Progenitor cell of endocrine pancreas (in vitro differentiated cells): ENCODE measurements around the gene NCBP1. TPM values are rescaled to one million over a fixed set of nuclear protein-coding genes. Genes with fewer than 3 reads are reported as not detected.
A peak's percentile ranks its signal among the peaks of the same experiment; 100 is the strongest.

Source experiments
- DNase-seq: peaks from one replicate; pipeline ENCODE4 v3.0.0; 2021; ENCODE audit warnings: low spot score; ENCODE audit not compliant: unreplicated experiment
- H3K27ac Mint-ChIP-seq: 2 replicates; pipeline ENCODE4 v1.8.0; 2021; ENCODE audit warnings: mild to moderate bottlenecking, moderate library complexity, mixed read lengths
- H3K27me3 Mint-ChIP-seq: 2 replicates; pipeline ENCODE4 v1.8.0; 2021; ENCODE audit warnings: mixed read lengths
- H3K36me3 Mint-ChIP-seq: 2 replicates; pipeline ENCODE4 v1.8.0; 2022; ENCODE audit warnings: mixed read lengths; ENCODE audit not compliant: insufficient read depth
- H3K4me1 Mint-ChIP-seq: 2 replicates; pipeline ENCODE4 v1.8.0; 2021; ENCODE audit warnings: low read depth, mixed read lengths
- H3K4me3 Mint-ChIP-seq: 2 replicates; pipeline ENCODE4 v1.8.0; 2021; ENCODE audit warnings: low read depth, mild to moderate bottlenecking, moderate library complexity, mixed read lengths
- H3K9me3 Mint-ChIP-seq: 2 replicates; pipeline ENCODE4 v1.8.0; 2021; ENCODE audit warnings: low read depth, mixed read lengths
- total RNA-seq: library from RNA; stranded (reverse); gene quantifications from 2 replicates; pipeline ENCODE4 v1.2.1, GENCODE V29; 2021
- TF ChIP-seq, protein P1 (sequence below): fragments of 200-600 bp; sonication (generic); IDR thresholded peaks from one replicate; pipeline ENCODE4 v1.5.0; 2021; ENCODE audit warnings: antibody characterized with exemption, mild to moderate bottlenecking; ENCODE audit not compliant: unreplicated experiment

The NCBP1 gene
- total RNA-seq, 1 donor from 2014 or later, result 55.7 TPM

- Mint-ChIP-seq H3K27ac (no peak overlapping the region), H3K36me3 (peaks cover 49% of the 10 kb centered on the region), H3K4me3 (no peak overlapping the region), H3K4me1 (peaks cover 19% of the 10 kb centered on the region), H3K9me3 (peaks cover 24% of the 10 kb centered on the region), H3K27me3 (no peaks in the 10 kb centered on the region)
- TF ChIP-seq, protein P1, sequence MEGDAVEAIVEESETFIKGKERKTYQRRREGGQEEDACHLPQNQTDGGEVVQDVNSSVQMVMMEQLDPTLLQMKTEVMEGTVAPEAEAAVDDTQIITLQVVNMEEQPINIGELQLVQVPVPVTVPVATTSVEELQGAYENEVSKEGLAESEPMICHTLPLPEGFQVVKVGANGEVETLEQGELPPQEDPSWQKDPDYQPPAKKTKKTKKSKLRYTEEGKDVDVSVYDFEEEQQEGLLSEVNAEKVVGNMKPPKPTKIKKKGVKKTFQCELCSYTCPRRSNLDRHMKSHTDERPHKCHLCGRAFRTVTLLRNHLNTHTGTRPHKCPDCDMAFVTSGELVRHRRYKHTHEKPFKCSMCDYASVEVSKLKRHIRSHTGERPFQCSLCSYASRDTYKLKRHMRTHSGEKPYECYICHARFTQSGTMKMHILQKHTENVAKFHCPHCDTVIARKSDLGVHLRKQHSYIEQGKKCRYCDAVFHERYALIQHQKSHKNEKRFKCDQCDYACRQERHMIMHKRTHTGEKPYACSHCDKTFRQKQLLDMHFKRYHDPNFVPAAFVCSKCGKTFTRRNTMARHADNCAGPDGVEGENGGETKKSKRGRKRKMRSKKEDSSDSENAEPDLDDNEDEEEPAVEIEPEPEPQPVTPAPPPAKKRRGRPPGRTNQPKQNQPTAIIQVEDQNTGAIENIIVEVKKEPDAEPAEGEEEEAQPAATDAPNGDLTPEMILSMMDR, result no peak
- DNase-seq, result no peak
Measured at GRCh38 chr9:97623946-97624345, 9.7 kb upstream of the NCBP1 start.

- H3K4me3 Mint-ChIP-seq, result no peak overlapping the region
- DNase-seq, result no peak
- peaks cover 17% of the 10 kb centered on the region for H3K9me3 Mint-ChIP-seq
- peaks cover 25% of the 10 kb centered on the region for H3K4me1 Mint-ChIP-seq
- peaks cover 40% of the 10 kb centered on the region for H3K36me3 Mint-ChIP-seq
- TF ChIP-seq, protein P1, result no peak
- no peak overlapping the region for H3K27ac Mint-ChIP-seq
- H3K27me3 Mint-ChIP-seq, result no peaks in the 10 kb centered on the region
Measured at GRCh38 chr9:97625620-97626019, 8.0 kb upstream of the NCBP1 start.

GRCh38 chr9:97627624-97628023 is 6.0 kb upstream of the NCBP1 start:
- TF ChIP-seq, protein P1, result no peak
- H3K27me3 Mint-ChIP-seq, result no peaks in the 10 kb centered on the region
- DNase-seq, result no peak
- peaks cover 19% of the 10 kb centered on the region for H3K36me3 Mint-ChIP-seq
- H3K27ac Mint-ChIP-seq, result peak overlapping the region; percentile 89
- H3K9me3 Mint-ChIP-seq, result peaks cover 4% of the 10 kb centered on the region
- H3K4me1 Mint-ChIP-seq, result peaks cover 29% of the 10 kb centered on the region
- peak overlapping the region; percentile 4 for H3K4me3 Mint-ChIP-seq

DNA sequence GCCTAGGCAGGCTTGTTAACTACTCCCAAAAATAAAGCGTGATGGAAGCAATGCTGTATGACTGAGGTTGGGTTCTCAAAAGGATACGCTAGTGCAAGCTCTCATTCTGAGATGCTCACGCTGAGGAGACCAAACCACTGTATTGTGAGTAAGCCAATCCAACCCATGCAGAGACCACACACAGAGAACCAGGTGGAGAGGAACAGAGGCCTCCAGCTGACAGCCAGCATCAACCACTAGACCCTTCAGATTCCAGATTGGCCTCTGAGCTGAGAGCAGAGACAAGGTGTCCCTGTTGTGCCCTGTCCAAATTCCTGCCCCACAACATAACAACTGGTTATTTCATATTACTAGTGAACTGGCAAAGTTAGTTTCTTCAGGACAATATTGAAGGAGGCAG is 5.0 kb upstream of the NCBP1 start:
- Mint-ChIP-seq H3K9me3 (no peaks in the 10 kb centered on the region), H3K27ac (peak overlapping the region; percentile 84), H3K4me1 (peaks cover 29% of the 10 kb centered on the region), H3K36me3 (peaks cover 12% of the 10 kb centered on the region), H3K27me3 (no peaks in the 10 kb centered on the region), H3K4me3 (no peak overlapping the region)
- TF ChIP-seq, protein P1, result no peak
- DNase-seq, result no peak

DNA sequence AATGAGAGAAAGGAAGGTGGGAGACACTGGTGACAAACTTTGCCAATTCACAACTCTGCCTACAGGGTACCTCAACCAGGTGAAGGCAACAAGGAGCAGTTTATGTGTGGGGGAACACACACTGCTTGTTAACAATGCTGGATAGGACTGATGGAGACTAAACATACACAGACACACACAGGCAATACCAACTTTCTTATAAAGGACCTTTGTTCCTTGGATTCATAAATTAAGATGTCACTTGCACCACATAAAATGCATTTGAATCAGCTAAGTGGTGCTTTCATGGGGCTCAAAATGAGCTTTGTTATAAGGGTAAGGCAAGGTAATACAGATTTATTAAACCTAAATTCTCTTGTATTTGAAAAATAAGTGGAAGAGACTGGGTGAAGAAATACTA is 4.5 kb upstream of the NCBP1 start:
- H3K4me1 Mint-ChIP-seq, result peaks cover 29% of the 10 kb centered on the region
- no peaks in the 10 kb centered on the region for H3K9me3 Mint-ChIP-seq
- H3K27me3 Mint-ChIP-seq, result no peaks in the 10 kb centered on the region
- no peak overlapping the region for H3K4me3 Mint-ChIP-seq
- peaks cover 8% of the 10 kb centered on the region for H3K36me3 Mint-ChIP-seq
- peak overlapping the region; percentile 84 for H3K27ac Mint-ChIP-seq
- TF ChIP-seq, protein P1, result no peak
- no peak for DNase-seq
